GM23338 (cell line): ENCODE data around the gene RARG. TPM values are rescaled to one million over a fixed set of nuclear protein-coding genes. Genes with fewer than 3 reads are reported as not detected.

Experiments
- ATAC-seq: fragments of 200-7000 bp; cut with Tn5 transposase; 3 replicates; pipeline ENCODE4 v1.9.1; 2020
- DNase-seq: peaks from one replicate; pipeline ENCODE4 v3.0.0-alpha.2; 2015; ENCODE audit warnings: low spot score
- H2AFZ ChIP-seq: fragments of 200-600 bp; sonication (generic); 2 replicates; pipeline ENCODE4 v1.8.0; 2016; ENCODE audit warnings: antibody characterized with exemption, mild to moderate bottlenecking, moderate library complexity
- H3F3A ChIP-seq: fragments of 200-600 bp; sonication (generic); replicated peaks from 2 replicates; pipeline ENCODE4 v1.8.0; 2017; ENCODE audit warnings: antibody characterized with exemption, mixed run types, low read depth
- H3K27ac ChIP-seq: fragments of 200-600 bp; sonication (generic); 2 replicates; pipeline ENCODE4 v1.6.1; 2016; ENCODE audit warnings: low read depth
- H3K27me3 ChIP-seq: fragments of 200-600 bp; sonication (generic); 2 replicates; pipeline ENCODE4 v1.8.0; 2016; ENCODE audit warnings: mild to moderate bottlenecking, mixed run types, moderate library complexity; ENCODE audit not compliant: insufficient read depth
- H3K36me3 ChIP-seq: fragments of 200-600 bp; sonication (generic); 2 replicates; pipeline ENCODE4 v1.8.0; 2016; ENCODE audit warnings: mild to moderate bottlenecking; ENCODE audit not compliant: insufficient read depth
- H3K4me1 ChIP-seq: fragments of 200-600 bp; sonication (generic); 2 replicates; pipeline ENCODE4 v1.8.0; 2016; ENCODE audit warnings: mild to moderate bottlenecking, moderate library complexity; ENCODE audit not compliant: insufficient read depth
- H3K4me2 ChIP-seq: fragments of 200-600 bp; sonication (generic); 2 replicates; pipeline ENCODE4 v1.7.1; 2017; ENCODE audit warnings: mixed run types
- H3K4me3 ChIP-seq: fragments of 200-600 bp; sonication (generic); 2 replicates; pipeline ENCODE4 v1.6.1; 2016; ENCODE audit warnings: mixed run types
- H3K79me2 ChIP-seq: fragments of 200-600 bp; sonication (generic); replicated peaks from 2 replicates; pipeline ENCODE4 v1.8.0; 2017; ENCODE audit warnings: mild to moderate bottlenecking; ENCODE audit not compliant: insufficient read depth
- H3K9me2 ChIP-seq: fragments of 200-600 bp; sonication (generic); 2 replicates; pipeline ENCODE4 v1.8.0; 2017; ENCODE audit not compliant: insufficient read depth
- H4K20me1 ChIP-seq: fragments of 200-600 bp; sonication (generic); replicated peaks from 2 replicates; pipeline ENCODE4 v1.8.0; 2017; ENCODE audit warnings: mild to moderate bottlenecking; ENCODE audit not compliant: insufficient read depth
- H3K27ac Mint-ChIP-seq: 2 replicates; pipeline ENCODE4 v1.8.0; 2020; ENCODE audit warnings: inconsistent platforms, mild to moderate bottlenecking, moderate library complexity, mixed read lengths
- H3K27me3 Mint-ChIP-seq: 3 replicates; pipeline ENCODE4 v1.8.0; 2022; ENCODE audit warnings: low read depth, mild to moderate bottlenecking, moderate library complexity, mixed read lengths, inconsistent platforms; ENCODE audit not compliant: insufficient read depth, poor library complexity
- H3K36me3 Mint-ChIP-seq: 3 replicates; pipeline ENCODE4 v1.8.0; 2021; ENCODE audit warnings: low read depth, mild to moderate bottlenecking, inconsistent platforms, moderate library complexity, mixed read lengths
- H3K4me1 Mint-ChIP-seq: 3 replicates; pipeline ENCODE4 v1.8.0; 2020; ENCODE audit warnings: mild to moderate bottlenecking, inconsistent platforms, mixed read lengths
- H3K4me3 Mint-ChIP-seq: 3 replicates; pipeline ENCODE4 v1.8.0; 2021; ENCODE audit warnings: moderate library complexity, mild to moderate bottlenecking, inconsistent platforms, mixed read lengths
- H3K9me3 Mint-ChIP-seq: 3 replicates; pipeline ENCODE4 v1.8.0; 2020; ENCODE audit warnings: moderate library complexity, mild to moderate bottlenecking, inconsistent platforms, mixed read lengths
- CTCF ChIP-seq, 2 experiments: fragments of 200-600 bp in 1 of 2; sonication (generic) in 1 of 2; conservative IDR thresholded peaks; 2 replicates each; pipeline versions ENCODE4 v1.5.1 to v1.6.1; 2016 to 2017; ENCODE audit warnings: antibody characterized with exemption in 2 of 2, low read depth in 2 of 2, mild to moderate bottlenecking in 2 of 2, moderate library complexity in 1 of 2
- EZH2 ChIP-seq: fragments of 200-600 bp; sonication (generic); IDR thresholded peaks from one replicate; pipeline ENCODE4 v1.8.0; 2017; ENCODE audit warnings: antibody characterized with exemption, mild to moderate bottlenecking, low read depth; ENCODE audit not compliant: unreplicated experiment
- EZH2phosphoT487 ChIP-seq: fragments of 200-600 bp; sonication (generic); IDR thresholded peaks from one replicate; pipeline ENCODE4 v1.8.1; 2018; ENCODE audit warnings: antibody characterized with exemption; ENCODE audit not compliant: unreplicated experiment
- JUNB ChIP-seq: IDR thresholded peaks from one replicate; pipeline ENCODE4 v1.6.1; 2016; ENCODE audit warnings: antibody characterized with exemption; ENCODE audit not compliant: unreplicated experiment
- POLR2AphosphoS5 ChIP-seq: IDR thresholded peaks from 2 replicates; pipeline ENCODE4 v1.6.1; 2016; ENCODE audit warnings: antibody characterized with exemption, low read depth
- REST ChIP-seq: IDR thresholded peaks from one replicate; pipeline ENCODE4 v1.6.1; 2018; ENCODE audit warnings: antibody characterized with exemption; ENCODE audit not compliant: unreplicated experiment
- polyA plus RNA-seq: library from polyadenylated mRNA; unstranded; fragments of >200 nt; fragmentation: Nextera tagmentation; extraction: Ambion mirVana; gene quantifications from 2 replicates; pipeline ENCODE4 v1.2.1, GENCODE V29; 2016
- total RNA-seq: library from RNA; depleted of rRNA; stranded (reverse); fragments of >200 nt; shearing (Covaris generic); gene quantifications from 2 replicates; pipeline ENCODE4 v1.2.3, GENCODE V29; 2014

Gene RARG
- total and polyA plus RNA-seq, 2 experiments from 2014 or later = 18.5 to 50.2 TPM

- Histone ChIP-seq H3K4me3 (no peak overlapping the region), H3K4me1 (peaks cover 12% of the 10 kb centered on the region; the same call in 1 of the 2 replicates), H3K9me2 (no peaks in the 10 kb centered on the region), H3K79me2 (no peaks in the 10 kb centered on the region), H3K4me2 (no peak overlapping the region), H3F3A (no peaks in the 10 kb centered on the region), H4K20me1 (peaks cover 13% of the 10 kb centered on the region), H3K27ac (no peak overlapping the region), H3K27me3 (peaks cover 57% of the 10 kb centered on the region), H2AFZ (no peak overlapping the region), H3K36me3 (no peaks in the 10 kb centered on the region; the same call in 1 of the 2 replicates)
- Mint-ChIP-seq H3K4me1 (peaks cover 25% of the 10 kb centered on the region; the same call in 2 of the 3 replicates), H3K4me3 (no peak overlapping the region), H3K27me3 (peaks cover 36% of the 10 kb centered on the region), H3K9me3 (no peaks in the 10 kb centered on the region; the same call in 1 of the 3 replicates), H3K27ac (no peak overlapping the region), H3K36me3 (peaks cover 12% of the 10 kb centered on the region)
- no peak for ATAC-seq
- no peak for DNase-seq
- no peak for TF ChIP-seq CTCF (conservative IDR thresholded peaks at IDR 0.05; ENCODE audit: low read depth in 2 of 2)
- TF ChIP-seq JUNB = no peak
- no peak for TF ChIP-seq EZH2phosphoT487
- TF ChIP-seq REST = no peak
- no peak for TF ChIP-seq EZH2
- TF ChIP-seq POLR2AphosphoS5 = no peak
Measured at GRCh38 chr12:53193040-53193439, 39.0 kb downstream of the RARG start.

DNA sequence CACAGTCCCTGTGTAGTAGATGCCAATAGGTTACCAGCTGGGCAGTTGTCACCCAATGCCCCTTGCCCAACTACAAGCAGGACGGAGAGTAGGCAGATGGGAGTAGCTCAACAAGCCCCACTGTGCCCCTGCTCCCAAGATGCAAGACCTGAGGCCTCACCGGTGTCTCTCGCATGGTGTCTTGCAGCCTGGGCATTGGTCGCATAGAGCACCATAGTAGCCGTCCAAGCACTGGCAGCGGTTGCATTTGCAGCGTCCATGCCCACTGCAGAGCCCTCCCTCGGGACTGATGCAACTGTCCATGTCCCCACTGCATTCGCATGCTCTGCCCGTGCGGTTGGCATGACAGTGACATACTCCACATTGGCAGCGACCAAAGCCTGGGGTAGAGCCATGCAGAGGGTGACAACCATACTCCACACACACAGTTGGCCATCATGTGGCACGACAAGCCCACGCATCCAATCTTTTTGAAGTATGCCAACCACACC is 39.4 kb downstream of the RARG start:
- Histone ChIP-seq H3K4me2 (no peak overlapping the region), H3K36me3 (no peaks in the 10 kb centered on the region; the same call in 1 of the 2 replicates), H3F3A (no peaks in the 10 kb centered on the region), H3K79me2 (no peaks in the 10 kb centered on the region), H3K27me3 (peaks cover 52% of the 10 kb centered on the region), H2AFZ (no peak overlapping the region), H3K4me1 (peaks cover 12% of the 10 kb centered on the region; the same call in 1 of the 2 replicates), H3K4me3 (no peak overlapping the region), H4K20me1 (peaks cover 14% of the 10 kb centered on the region), H3K9me2 (no peaks in the 10 kb centered on the region), H3K27ac (no peak overlapping the region)
- Mint-ChIP-seq H3K4me1 (peaks cover 29% of the 10 kb centered on the region; the same call in 2 of the 3 replicates), H3K36me3 (peaks cover 16% of the 10 kb centered on the region), H3K27ac (no peak overlapping the region), H3K27me3 (peaks cover 33% of the 10 kb centered on the region), H3K4me3 (no peak overlapping the region), H3K9me3 (no peaks in the 10 kb centered on the region; the same call in 1 of the 3 replicates)
- ATAC-seq (no peak), DNase-seq (no peak)
- no peak for TF ChIP-seq REST
- no peak for TF ChIP-seq JUNB
- no peak for TF ChIP-seq EZH2phosphoT487
